K562 (cell line): ENCODE results near the gene ASF1B. TPM values are rescaled to one million over a fixed set of nuclear protein-coding genes. Genes with fewer than 3 reads are reported as not detected.

Experiments used
- ATAC-seq: fragments of 200-7000 bp; cut with Tn5 transposase; 3 replicates; pipeline ENCODE4 v1.9.1; 2020; ENCODE audit warnings: moderate library complexity
- BruUV-seq: library from RNA; stranded (reverse); fragments of 400-500 nt; replicated peaks from 2 replicates; lab custom pipeline; 2021; lab: Mats Ljungman, UMichigan
- CTCF ChIA-PET: fragments of 300-600 bp; formaldehyde crosslinking; extraction: SDS; loops from one replicate; lab custom pipeline; 2021; ENCODE audit warnings: low intra/inter-chr PET ratio; lab: Yijun Ruan, JAX
- POLR2A ChIA-PET: fragments of 300-600, 350-650 bp; sonication (Branson Sonifier 250); formaldehyde crosslinking; extraction: SDS; loops from one replicate; lab custom pipeline; 2021; ENCODE audit warnings: antibody characterized with exemption, inconsistent platforms; lab: Yijun Ruan, JAX
- DNase-seq, 4 experiments: peaks; one replicate each; pipeline versions ENCODE4 v3.0.0 to v3.0.0-alpha.2; 2011 to 2018; ENCODE audit warnings: low spot score in 3 of 4, mixed read lengths in 3 of 4; ENCODE audit errors: extremely low read depth in 1 of 4
- FAIRE-seq: peaks from 2 replicates; lab custom pipeline; 2011; peaks lifted over from hg19 to GRCh38; lab: Jason Lieb, UNC
- H2AFZ ChIP-seq: 2 replicates; pipeline ENCODE4 v1.6.0; 2011; ENCODE audit warnings: low read depth, low read length, control low read depth, inconsistent platforms
- H3K27ac ChIP-seq: fragments of 200-600 bp; 3 replicates; pipeline ENCODE4 v1.8.0; 2011; ENCODE audit warnings: low read depth, mild to moderate bottlenecking, control low read depth, inconsistent platforms, low read length, moderate library complexity, mixed read lengths; ENCODE audit errors: extremely low read depth
- H3K27me3 ChIP-seq, 2 experiments: fragments of 300-600 bp in 1 of 2; 2 replicates in 1 of 2; 3 replicates in 1 of 2; pipeline versions ENCODE4 v1.6.0 to v1.8.0; 2011; ENCODE audit warnings: inconsistent platforms in 2 of 2, low read length in 2 of 2, mild to moderate bottlenecking in 1 of 2, mixed read lengths in 1 of 2, moderate library complexity in 1 of 2; ENCODE audit not compliant: control insufficient read depth in 2 of 2, insufficient read depth in 2 of 2
- H3K36me3 ChIP-seq: fragments of 300-600 bp; 3 replicates; pipeline ENCODE4 v1.8.0; 2011; ENCODE audit warnings: mild to moderate bottlenecking, low read length, inconsistent platforms; ENCODE audit not compliant: control insufficient read depth, insufficient read depth
- H3K4me1 ChIP-seq, 2 experiments: fragments of 200-600 bp in 1 of 2; replicated peaks in 1 of 2; 2 replicates in 1 of 2; 3 replicates in 1 of 2; pipeline versions ENCODE4 v1.5.1 to v1.8.0; 2011; ENCODE audit warnings: inconsistent platforms in 2 of 2, low read length in 2 of 2, mild to moderate bottlenecking in 1 of 2, mixed read lengths in 1 of 2, moderate library complexity in 1 of 2; ENCODE audit not compliant: control insufficient read depth in 2 of 2, insufficient read depth in 2 of 2
- H3K4me2 ChIP-seq: 2 replicates; pipeline ENCODE4 v1.6.1; 2011; ENCODE audit warnings: low read length, control low read depth, inconsistent platforms, mixed read lengths; ENCODE audit not compliant: insufficient read depth
- H3K4me3 ChIP-seq: fragments of 200-600 bp; sonication (generic), shearing (Covaris generic); 2 replicates; pipeline ENCODE4 v1.5.1; 2016; ENCODE audit warnings: control low read depth, inconsistent platforms
- H3K79me2 ChIP-seq: fragments of 200-600 bp; 3 replicates; pipeline ENCODE4 v1.8.0; 2011; ENCODE audit warnings: low read length, inconsistent platforms; ENCODE audit not compliant: control insufficient read depth, insufficient read depth
- H3K9ac ChIP-seq, 2 experiments: 2 replicates each; pipeline versions ENCODE4 v1.6.0 to v1.6.1; 2011; ENCODE audit warnings: low read depth in 2 of 2, low read length in 2 of 2, control low read depth in 1 of 2, inconsistent platforms in 1 of 2, mild to moderate bottlenecking in 1 of 2, mixed read lengths in 1 of 2; ENCODE audit not compliant: insufficient read depth in 1 of 2
- H3K9me1 ChIP-seq: one replicate; pipeline ENCODE4 v1.6.0; 2011; ENCODE audit warnings: inconsistent platforms, mild to moderate bottlenecking, low read length, moderate library complexity; ENCODE audit not compliant: control insufficient read depth, insufficient read depth
- H3K9me3 ChIP-seq: replicated peaks from 2 replicates; pipeline ENCODE4 v1.5.1; 2011; ENCODE audit warnings: low read depth, low read length, inconsistent platforms; ENCODE audit not compliant: control insufficient read depth, insufficient read depth
- H4K20me1 ChIP-seq: replicated peaks from 2 replicates; pipeline ENCODE4 v1.6.1; 2011; ENCODE audit warnings: low read length, inconsistent platforms, mixed read lengths; ENCODE audit not compliant: control insufficient read depth, insufficient read depth
- ADNP ChIP-seq: fragments of 200-800 bp; sonication (Bioruptor generic); IDR thresholded peaks from 2 replicates; pipeline ENCODE4 v1.6.1; 2016; ENCODE audit warnings: missing genetic modification characterization, missing compliant biosample characterization
- ELF1 ChIP-seq: fragments of 200-800 bp; sonication (Bioruptor generic); IDR thresholded peaks from 2 replicates; pipeline ENCODE4 v1.6.1; 2016; ENCODE audit warnings: missing genetic modification characterization, missing compliant biosample characterization
- MAFG ChIP-seq: fragments of 450-650 bp; conservative IDR thresholded peaks from 2 replicates; pipeline ENCODE4 v1.6.1; 2016; ENCODE audit warnings: missing genetic modification characterization, missing compliant biosample characterization
- NFRKB ChIP-seq: fragments of 450-650 bp; IDR thresholded peaks from 2 replicates; pipeline ENCODE4 v1.6.1; 2016; ENCODE audit warnings: low read depth
- PYGO2 ChIP-seq: fragments of 450-650 bp; IDR thresholded peaks from 2 replicates; pipeline ENCODE4 v1.6.1; 2016; ENCODE audit warnings: mild to moderate bottlenecking, missing genetic modification characterization, moderate library complexity, missing compliant biosample characterization
- WGBS: fragments of 100-300 bp; shearing (Covaris generic); methylation state at CpG from one replicate; pipeline ENCODE4 v1.1.6; 2016; ENCODE audit warnings: low coverage, mixed read lengths; ENCODE audit not compliant: insufficient coverage; ENCODE audit errors: missing lambda C conversion rate; 5-methylcytosine and 5-hydroxymethylcytosine counted together
- in situ Hi-C: fragments of 300-500 bp; cut with MboI; formaldehyde crosslinking; loops from 4 replicates; pipeline ENCODE4 v1.15.0; 2018; ENCODE audit warnings: inconsistent platforms, mixed read lengths
- intact Hi-C: fragments of 100-400 bp; cut with micrococcal nuclease; formaldehyde crosslinking; loops from 2 replicates; pipeline ENCODE4 v1.14.2; 2022
- polyA plus RNA-seq, 8 experiments: library from polyadenylated mRNA; depleted of rRNA in 4 of 8; stranded (reverse) in 5 of 8; unstranded in 3 of 8; fragments of >200 nt; fragmentation: Nextera tagmentation in 2 of 8; fragmentation: Illumina TruSeq in 1 of 8; extraction: Ambion mirVana in 2 of 8; extraction: Trizol in 1 of 8; gene quantifications; 2 replicates each; pipeline versions ENCODE4 v1.2.1 to v1.2.3, GENCODE V29; 2011 to 2014; ENCODE audit warnings: inconsistent platforms in 1 of 8, missing spikeins in 1 of 8
- total RNA-seq, 7 experiments: library from RNA; depleted of rRNA in 6 of 7; stranded (reverse); fragments of >200 nt in 6 of 7; fragmentation: Illumina TruSeq in 2 of 7; extraction: Trizol in 2 of 7; gene quantifications; 2 replicates each; pipeline versions ENCODE4 v1.2.1 to v1.2.3, GENCODE V29; 2011 to 2021; ENCODE audit warnings: low replicate concordance in 1 of 7
- TF ChIP-seq, protein P1 (sequence below): IDR thresholded peaks from 2 replicates; pipeline ENCODE4 v1.6.1; 2011; ENCODE audit not compliant: insufficient read length; ENCODE audit errors: extremely low read depth
- TF ChIP-seq, protein P2 (sequence below): fragments of 450-650 bp; conservative IDR thresholded peaks from 2 replicates; pipeline ENCODE4 v1.6.1; 2016; ENCODE audit warnings: missing genetic modification characterization, low read depth, mild to moderate bottlenecking, control low read depth, missing compliant biosample characterization

ASF1B gene
- total and polyA plus RNA-seq, 9 of the 15 experiments (the other 6 are each of a cell fraction or from before 2014, with no cell fraction given), result 6.0 to 69.4 (median 53.3) TPM

DNA sequence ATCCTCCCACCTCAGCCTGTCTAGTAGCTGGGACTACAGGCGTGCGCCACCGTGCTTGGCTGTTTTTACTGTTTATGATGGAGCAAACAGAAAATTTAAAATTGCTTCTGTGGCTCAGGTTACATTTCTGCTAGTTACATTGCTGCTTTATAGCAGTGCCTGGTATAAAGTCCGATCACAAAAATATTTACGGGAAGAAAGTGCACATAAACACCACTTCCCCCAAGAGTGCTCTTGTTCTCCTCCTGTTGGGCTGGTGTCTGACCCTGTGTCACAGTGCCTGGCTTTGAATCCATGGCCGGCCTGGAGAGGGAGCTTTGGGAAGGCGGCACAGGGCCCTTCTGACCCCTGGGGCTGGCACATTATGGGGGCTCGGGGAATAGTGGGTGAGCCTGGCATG, 30.7 kb downstream of the ASF1B start:
- BruUV-seq, result no TSS peak
- CTCF ChIA-PET, result no interaction called here
- H3K9me1 ChIP-seq, result no peaks in the 10 kb centered on the region
- TF ChIP-seq, protein P1, sequence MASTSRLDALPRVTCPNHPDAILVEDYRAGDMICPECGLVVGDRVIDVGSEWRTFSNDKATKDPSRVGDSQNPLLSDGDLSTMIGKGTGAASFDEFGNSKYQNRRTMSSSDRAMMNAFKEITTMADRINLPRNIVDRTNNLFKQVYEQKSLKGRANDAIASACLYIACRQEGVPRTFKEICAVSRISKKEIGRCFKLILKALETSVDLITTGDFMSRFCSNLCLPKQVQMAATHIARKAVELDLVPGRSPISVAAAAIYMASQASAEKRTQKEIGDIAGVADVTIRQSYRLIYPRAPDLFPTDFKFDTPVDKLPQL, result no peak
- TF ChIP-seq MAFG (tag) (no peak), PYGO2 (tag) (no peak), NFRKB (no peak), ADNP (tag) (no peak), ELF1 (tag) (no peak)
- TF ChIP-seq, protein P2, sequence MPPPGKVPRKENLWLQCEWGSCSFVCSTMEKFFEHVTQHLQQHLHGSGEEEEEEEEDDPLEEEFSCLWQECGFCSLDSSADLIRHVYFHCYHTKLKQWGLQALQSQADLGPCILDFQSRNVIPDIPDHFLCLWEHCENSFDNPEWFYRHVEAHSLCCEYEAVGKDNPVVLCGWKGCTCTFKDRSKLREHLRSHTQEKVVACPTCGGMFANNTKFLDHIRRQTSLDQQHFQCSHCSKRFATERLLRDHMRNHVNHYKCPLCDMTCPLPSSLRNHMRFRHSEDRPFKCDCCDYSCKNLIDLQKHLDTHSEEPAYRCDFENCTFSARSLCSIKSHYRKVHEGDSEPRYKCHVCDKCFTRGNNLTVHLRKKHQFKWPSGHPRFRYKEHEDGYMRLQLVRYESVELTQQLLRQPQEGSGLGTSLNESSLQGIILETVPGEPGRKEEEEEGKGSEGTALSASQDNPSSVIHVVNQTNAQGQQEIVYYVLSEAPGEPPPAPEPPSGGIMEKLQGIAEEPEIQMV (tag), result no peak
- TF ChIP-seq, all 486 proteins: peak for 0
- FAIRE-seq, result no peak
- no peak for DNase-seq
- Histone ChIP-seq H3K27ac (no peak overlapping the region), H3K4me3 (no peak overlapping the region), H3K27me3 (no peaks in the 10 kb centered on the region), H4K20me1 (no peaks in the 10 kb centered on the region), H3K9me3 (no peaks in the 10 kb centered on the region), H3K4me2 (no peak overlapping the region), H3K36me3 (peaks cover 30% of the 10 kb centered on the region; the same call in 2 of the 3 replicates), H3K9ac (no peak overlapping the region), H2AFZ (no peak overlapping the region), H3K4me1 (peaks cover 0 to 3% of the 10 kb centered on the region in 2 experiments; a peak in 2 of 5 replicates), H3K79me2 (no peaks in the 10 kb centered on the region)
- ATAC-seq, result no peak
- in situ Hi-C loops (no loop called here), intact Hi-C loops (no loop called here)
- POLR2A ChIA-PET, result no interaction called here
- 87% methylated on average over 8 of the region's 8 CpGs for WGBS
